Neuronal stem cell (in vitro differentiated cells): Measurements from ENCODE around the gene SH3BGR.
A peak's percentile ranks its signal among the peaks of the same experiment; 100 is the strongest.

Experiments used
- DNase-seq: peaks from one replicate; pipeline ENCODE4 v3.0.0-alpha.2; 2013; ENCODE audit warnings: low spot score
- H2AFZ ChIP-seq: one replicate; pipeline ENCODE4 v1.6.1; 2013; ENCODE audit warnings: mild to moderate bottlenecking, low read length, inconsistent platforms
- H2AK5ac ChIP-seq: 2 replicates; pipeline ENCODE4 v1.6.1; 2013; ENCODE audit warnings: low read depth, mild to moderate bottlenecking, inconsistent platforms, low read length, moderate library complexity, mixed read lengths
- H2BK120ac ChIP-seq: 2 replicates; pipeline ENCODE4 v1.6.1; 2013; ENCODE audit warnings: low read depth, mild to moderate bottlenecking, inconsistent platforms, low read length, moderate library complexity, mixed read lengths
- H2BK12ac ChIP-seq: one replicate; pipeline ENCODE4 v1.6.1; 2013; ENCODE audit warnings: low read length, inconsistent platforms
- H2BK15ac ChIP-seq: 2 replicates; pipeline ENCODE4 v1.6.1; 2013; ENCODE audit warnings: mild to moderate bottlenecking, low read length, inconsistent platforms, mixed read lengths
- H2BK5ac ChIP-seq: one replicate; pipeline ENCODE4 v1.6.1; 2013; ENCODE audit warnings: inconsistent platforms, mild to moderate bottlenecking, low read length, moderate library complexity
- H3K14ac ChIP-seq: one replicate; pipeline ENCODE4 v1.6.1; 2013; ENCODE audit warnings: low read length, inconsistent platforms
- H3K18ac ChIP-seq: 2 replicates; pipeline ENCODE4 v1.6.1; 2013; ENCODE audit warnings: low read length, inconsistent platforms
- H3K23ac ChIP-seq: 2 replicates; pipeline ENCODE4 v1.6.1; 2013; ENCODE audit warnings: low read depth, mild to moderate bottlenecking, mixed read lengths, low read length, inconsistent platforms; ENCODE audit not compliant: poor library complexity
- H3K27ac ChIP-seq: replicated peaks from 3 replicates; pipeline ENCODE4 v1.5.1; 2013; ENCODE audit warnings: low read length, inconsistent platforms
- H3K27me3 ChIP-seq, 3 experiments: 2 replicates each; pipeline ENCODE4 v1.6.1; 2013; ENCODE audit warnings: low read length in 3 of 3, mild to moderate bottlenecking in 2 of 3, inconsistent platforms in 1 of 3, low read depth in 1 of 3, mixed read lengths in 1 of 3, moderate library complexity in 1 of 3; ENCODE audit not compliant: control insufficient read depth in 3 of 3, insufficient read depth in 3 of 3
- H3K36me3 ChIP-seq, 2 donors: replicated peaks in 1 of 2; 2 replicates each; pipeline ENCODE4 v1.6.1; 2013; ENCODE audit warnings: low read length in 2 of 2; ENCODE audit not compliant: control insufficient read depth in 2 of 2, insufficient read depth in 2 of 2
- H3K4ac ChIP-seq: 2 replicates; pipeline ENCODE4 v1.6.1; 2013; ENCODE audit warnings: inconsistent platforms, mild to moderate bottlenecking, low read length, moderate library complexity
- H3K4me1 ChIP-seq, 2 donors: 1 replicate in 1 of 2; 2 replicates in 1 of 2; pipeline ENCODE4 v1.6.1; 2013; ENCODE audit warnings: low read length in 2 of 2, low read depth in 1 of 2; ENCODE audit not compliant: control insufficient read depth in 2 of 2, insufficient read depth in 1 of 2
- H3K4me2 ChIP-seq: one replicate; pipeline ENCODE4 v1.6.1; 2013; ENCODE audit warnings: mild to moderate bottlenecking, low read length, inconsistent platforms; ENCODE audit not compliant: insufficient read depth, poor library complexity, severe bottlenecking
- H3K4me3 ChIP-seq, 2 donors: 2 replicates each; pipeline ENCODE4 v1.5.1; 2013; ENCODE audit warnings: low read length in 2 of 2, mild to moderate bottlenecking in 2 of 2, inconsistent platforms in 1 of 2, moderate library complexity in 1 of 2
- H3K79me1 ChIP-seq: one replicate; pipeline ENCODE4 v1.6.1; 2013; ENCODE audit warnings: low read depth, mild to moderate bottlenecking, inconsistent platforms, low read length, moderate library complexity
- H3K9ac ChIP-seq: one replicate; pipeline ENCODE4 v1.6.1; 2013; ENCODE audit warnings: mild to moderate bottlenecking, low read depth, low read length, inconsistent platforms; ENCODE audit not compliant: poor library complexity
- H3K9me3 ChIP-seq, 2 donors: replicated peaks in 1 of 2; 2 replicates each; pipeline versions ENCODE3 to v1.6.1; 2013; ENCODE audit warnings: low read length in 2 of 2, mild to moderate bottlenecking in 2 of 2, inconsistent platforms in 1 of 2, low read depth in 1 of 2, mixed read lengths in 1 of 2, moderate library complexity in 1 of 2; ENCODE audit not compliant: control insufficient read depth in 2 of 2, insufficient read depth in 1 of 2
- H4K8ac ChIP-seq: one replicate; pipeline ENCODE4 v1.6.1; 2013; ENCODE audit warnings: low read depth, mild to moderate bottlenecking, inconsistent platforms, low read length, moderate library complexity
- H4K91ac ChIP-seq: one replicate; pipeline ENCODE4 v1.6.1; 2013; ENCODE audit warnings: low read length, low read depth, mild to moderate bottlenecking, inconsistent platforms; ENCODE audit not compliant: poor library complexity
- WGBS, 2 donors: extraction: QIAGEN DNeasy Blood & Tissue Kit; methylation state at CpG; one replicate each; pipeline ENCODE4 v1.1.7; 2013; ENCODE audit warnings: missing lambda C conversion rate in 2 of 2, mixed read lengths in 1 of 2; ENCODE audit not compliant: insufficient read length in 2 of 2, insufficient replicate concordance in 1 of 2; ENCODE audit errors: extremely low coverage in 2 of 2; 5-methylcytosine and 5-hydroxymethylcytosine counted together

Gene SH3BGR

DNA sequence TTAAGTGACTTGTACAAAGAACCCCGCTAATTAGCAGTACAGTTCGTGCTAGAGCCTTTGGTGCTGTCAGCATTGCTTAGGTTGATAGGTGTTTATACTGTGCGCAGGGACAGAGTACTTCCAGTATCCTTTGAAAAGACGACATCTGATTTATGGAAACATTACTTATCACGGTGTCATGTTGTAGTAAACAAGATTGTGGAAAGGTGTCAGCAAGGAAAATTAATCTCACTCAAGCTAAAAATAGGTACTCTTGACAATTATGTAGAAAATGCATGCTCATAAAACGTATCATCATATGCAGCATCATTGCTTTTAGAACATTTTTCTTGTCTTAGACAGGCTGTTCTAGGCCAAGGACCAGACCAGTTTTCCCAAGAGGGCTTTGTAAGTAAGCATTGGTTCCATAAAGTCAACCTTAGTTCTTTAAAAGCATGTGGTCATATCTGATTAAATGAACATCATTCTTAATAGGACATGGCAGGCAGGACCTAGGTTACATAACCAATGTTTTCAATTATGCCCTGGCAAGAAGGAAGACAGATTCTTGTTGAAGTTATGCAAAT, 33.0 kb downstream of the SH3BGR start:
- Histone ChIP-seq H2AK5ac (no peak overlapping the region), H3K9ac (no peak overlapping the region), H2BK5ac (no peak overlapping the region), H2BK12ac (no peak overlapping the region), H2BK15ac (no peak overlapping the region), H3K27ac (no peak overlapping the region), H3K9me3 (peaks cover 0 to 2% of the 10 kb centered on the region in 2 donors), H3K79me1 (no peaks in the 10 kb centered on the region), H3K4me1 (peaks cover 0 to 3% of the 10 kb centered on the region in 2 donors), H4K8ac (no peak overlapping the region), H3K23ac (no peak overlapping the region), H3K18ac (no peak overlapping the region), H3K4ac (no peak overlapping the region), H2BK120ac (no peak overlapping the region), H3K14ac (no peak overlapping the region), H2AFZ (no peak overlapping the region), H3K4me3 (no peak overlapping the region), H3K27me3 (no peaks in the 10 kb centered on the region), H4K91ac (no peak overlapping the region), H3K4me2 (no peak overlapping the region), H3K36me3 (no peaks in the 10 kb centered on the region)
- WGBS, 2 donors, result no CpG with 5 or more reads among the region's 6 CpGs
- no peak for DNase-seq

DNA sequence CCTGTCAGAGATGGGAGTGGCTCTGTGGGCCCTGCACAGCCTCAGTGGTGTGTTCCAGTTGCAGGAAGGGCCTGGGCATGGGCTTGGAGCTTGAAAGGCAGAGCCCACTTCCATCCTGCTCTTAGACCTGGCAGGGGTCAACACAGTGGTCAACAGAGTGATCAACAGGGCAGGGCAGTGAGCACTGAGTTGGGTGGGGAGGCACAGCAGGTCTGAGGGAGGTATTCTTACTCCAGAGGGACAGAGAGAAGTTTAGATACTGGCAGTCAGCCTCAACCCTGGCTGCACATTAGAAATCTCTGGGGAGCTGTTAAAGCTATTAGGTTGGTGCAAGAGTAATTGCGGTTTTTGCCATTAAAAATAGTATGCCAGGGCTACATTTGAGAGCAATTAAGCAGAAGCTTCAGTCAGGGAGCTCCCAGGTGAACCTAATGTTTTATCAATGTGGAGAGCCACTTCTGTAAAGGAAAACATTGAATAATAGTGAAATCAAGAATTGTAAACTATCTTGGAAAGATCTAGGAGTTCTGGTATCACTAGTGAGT, 37.7 kb downstream of the SH3BGR start:
- no peaks in the 10 kb centered on the region for H3K36me3 ChIP-seq
- H2BK15ac ChIP-seq, result no peak overlapping the region
- H3K27me3 ChIP-seq, result no peaks in the 10 kb centered on the region
- H3K4me2 ChIP-seq, result no peak overlapping the region
- H3K4me3 ChIP-seq, result no peak overlapping the region
- H3K79me1 ChIP-seq, result no peaks in the 10 kb centered on the region
- no peak overlapping the region for H3K14ac ChIP-seq
- H3K4me1 ChIP-seq, result no peaks in the 10 kb centered on the region
- H3K23ac ChIP-seq, result peak overlapping the region; percentile 89
- DNase-seq, result no peak
- no peak overlapping the region for H2BK120ac ChIP-seq
- no peak overlapping the region for H3K4ac ChIP-seq
- no peak overlapping the region for H3K27ac ChIP-seq
- H4K8ac ChIP-seq, result no peak overlapping the region
- no peak overlapping the region for H4K91ac ChIP-seq
- no peak overlapping the region for H2BK5ac ChIP-seq
- H2AK5ac ChIP-seq, result no peak overlapping the region
- peaks cover 0 to 2% of the 10 kb centered on the region in 2 donors for H3K9me3 ChIP-seq
- no peak overlapping the region for H2AFZ ChIP-seq
- no peak overlapping the region for H3K18ac ChIP-seq
- no CpG with 5 or more reads among the region's 1 CpG for WGBS, 2 donors
- peak overlapping the region; percentile 50 for H3K9ac ChIP-seq
- peak overlapping the region; percentile 75 for H2BK12ac ChIP-seq

DNA sequence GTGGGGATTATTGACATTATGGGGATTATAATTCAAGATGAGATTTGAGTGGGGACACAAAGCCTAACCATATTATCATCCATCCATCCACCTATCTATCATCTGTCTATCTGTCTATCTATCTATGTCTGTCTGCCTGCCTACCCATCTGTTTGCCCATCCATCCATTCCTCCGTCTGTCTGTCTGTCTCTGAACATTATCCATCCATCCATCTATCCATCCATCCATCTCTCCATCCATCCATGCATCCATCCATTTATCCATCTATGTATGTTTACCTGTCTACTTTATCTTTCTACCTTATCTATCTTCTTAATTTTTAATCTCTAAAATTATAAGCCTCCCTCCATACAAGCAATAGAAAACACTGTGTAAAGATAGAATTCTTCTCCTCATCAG, 47.4 kb downstream of the SH3BGR start:
- Histone ChIP-seq H3K18ac (no peak overlapping the region), H3K4me2 (no peak overlapping the region), H2BK120ac (no peak overlapping the region), H2AK5ac (no peak overlapping the region), H3K27ac (no peak overlapping the region), H2BK12ac (no peak overlapping the region), H3K4me3 (no peak overlapping the region), H3K79me1 (no peaks in the 10 kb centered on the region), H2BK15ac (no peak overlapping the region), H2BK5ac (no peak overlapping the region), H3K9me3 (no peaks in the 10 kb centered on the region), H3K36me3 (no peaks in the 10 kb centered on the region), H3K23ac (no peak overlapping the region), H3K4ac (no peak overlapping the region), H3K14ac (no peak overlapping the region), H4K8ac (no peak overlapping the region), H3K9ac (no peak overlapping the region), H4K91ac (no peak overlapping the region), H3K4me1 (peaks cover 0 to 2% of the 10 kb centered on the region in 2 donors), H2AFZ (no peak overlapping the region), H3K27me3 (peaks cover 0 to 3% (median 0%) of the 10 kb centered on the region in 3 experiments)
- WGBS, 2 donors, result no CpG with 5 or more reads among the region's 1 CpG
- no peak for DNase-seq

DNA sequence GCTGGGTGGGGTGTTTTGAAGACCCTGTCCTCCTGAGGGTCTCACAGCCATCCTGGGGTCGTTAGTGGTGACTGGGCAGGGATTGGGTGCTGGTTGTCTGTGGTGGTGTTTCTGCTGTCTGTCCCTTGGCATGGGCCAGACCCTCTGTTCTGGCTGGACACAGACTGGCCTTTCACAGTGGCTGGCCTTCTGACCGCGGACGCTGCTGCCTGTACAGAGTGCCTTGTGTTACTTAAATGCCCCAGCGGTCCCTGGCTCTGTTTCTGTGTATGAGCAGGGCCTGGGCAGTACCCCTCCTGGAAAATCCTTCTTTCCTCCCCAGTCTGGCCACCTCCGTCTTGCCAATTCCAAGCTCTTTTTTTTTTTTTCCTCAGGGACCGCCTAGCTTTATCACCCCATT, 50.9 kb downstream of the SH3BGR start:
- no peak overlapping the region for H3K23ac ChIP-seq
- no peak overlapping the region for H3K14ac ChIP-seq
- WGBS, 2 donors, result no CpG with 5 or more reads among the region's 7 CpGs
- no peaks in the 10 kb centered on the region for H3K36me3 ChIP-seq
- no peak for DNase-seq
- no peak overlapping the region for H2BK15ac ChIP-seq
- H3K79me1 ChIP-seq, result no peaks in the 10 kb centered on the region
- H4K8ac ChIP-seq, result no peak overlapping the region
- H3K4me1 ChIP-seq, result peaks cover 0 to 4% of the 10 kb centered on the region in 2 donors
- no peak overlapping the region for H2BK5ac ChIP-seq
- no peak overlapping the region for H4K91ac ChIP-seq
- no peaks in the 10 kb centered on the region for H3K9me3 ChIP-seq
- no peak overlapping the region for H2BK12ac ChIP-seq
- H3K4me2 ChIP-seq, result no peak overlapping the region
- H3K27me3 ChIP-seq, result peaks cover 0 to 3% (median 0%) of the 10 kb centered on the region in 3 experiments
- peak overlapping the region in 1 of 2 donors; percentile 55 for H3K4me3 ChIP-seq
- no peak overlapping the region for H3K9ac ChIP-seq
- no peak overlapping the region for H3K4ac ChIP-seq
- no peak overlapping the region for H3K27ac ChIP-seq
- no peak overlapping the region for H2AK5ac ChIP-seq
- H2BK120ac ChIP-seq, result no peak overlapping the region
- H2AFZ ChIP-seq, result no peak overlapping the region
- no peak overlapping the region for H3K18ac ChIP-seq
